HG03025 (cell line): ENCODE data around the gene ZNRD2.

Source experiments
- ATAC-seq: cut with Tn5 transposase; IDR thresholded peaks from one replicate; pipeline ENCODE4 v1.9.1; 2021; ENCODE audit warnings: mild to moderate bottlenecking, moderate library complexity; ENCODE audit not compliant: unreplicated experiment, low FRiP score

Gene ZNRD2

DNA sequence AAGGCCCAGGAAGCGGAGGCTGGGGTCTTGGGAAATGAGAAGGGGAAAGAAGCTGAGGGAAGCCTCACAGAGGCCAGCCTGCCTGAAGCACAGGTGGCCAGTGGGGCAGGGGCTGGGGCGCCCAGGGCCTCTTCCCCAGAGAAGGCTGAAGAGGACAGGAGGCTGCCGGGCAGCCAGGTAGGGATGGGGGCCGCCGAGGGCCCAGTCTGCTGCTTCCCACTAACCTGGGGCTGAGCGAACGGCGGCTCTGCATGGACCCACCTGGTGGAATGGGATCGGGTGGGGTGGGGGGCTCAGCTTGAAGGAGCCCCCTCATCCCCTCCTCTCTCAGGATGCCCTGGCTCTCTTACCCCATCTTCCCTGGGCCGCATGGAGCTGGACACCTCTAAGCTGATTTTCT, 13.3 kb downstream of the ZNRD2 start:
- ATAC-seq, result no peak

DNA sequence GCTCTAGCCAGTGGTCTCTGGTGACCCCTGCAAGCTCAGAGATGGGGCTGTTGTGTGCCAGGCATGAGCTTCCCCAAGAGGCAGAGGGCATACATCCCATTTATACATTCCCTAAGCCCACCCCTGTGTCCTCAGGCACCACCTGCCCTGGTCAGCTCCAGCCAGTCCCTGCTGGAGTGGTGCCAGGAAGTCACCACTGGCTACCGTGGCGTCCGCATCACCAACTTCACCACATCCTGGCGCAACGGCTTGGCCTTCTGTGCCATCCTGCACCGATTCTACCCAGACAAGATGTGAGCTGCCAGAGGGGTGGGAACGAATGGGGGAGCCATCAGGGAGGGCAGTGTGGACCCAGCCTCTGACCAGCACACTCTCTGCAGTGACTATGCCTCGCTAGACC, 13.8 kb downstream of the ZNRD2 start:
- no peak for ATAC-seq

DNA sequence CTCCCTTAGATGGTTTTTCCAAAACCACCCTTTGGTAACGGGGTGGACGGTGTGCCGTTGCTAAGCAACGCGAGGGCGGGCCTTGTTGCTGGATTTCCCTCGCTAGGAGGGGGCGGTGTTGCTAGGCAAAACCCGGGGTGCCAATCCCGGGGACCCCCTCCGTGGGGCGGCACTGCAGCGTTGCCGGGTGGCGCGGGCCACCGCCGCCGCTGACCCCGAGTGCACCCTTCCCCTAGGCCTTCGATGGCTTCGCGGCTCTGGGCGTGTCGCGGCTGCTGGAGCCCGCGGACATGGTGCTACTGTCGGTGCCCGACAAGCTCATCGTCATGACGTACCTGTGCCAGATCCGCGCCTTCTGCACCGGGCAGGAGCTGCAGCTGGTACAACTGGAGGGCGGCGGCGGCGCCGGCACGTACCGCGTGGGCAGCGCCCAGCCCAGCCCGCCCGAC, 14.5 kb downstream of the ZNRD2 start:
- no peak for ATAC-seq

DNA sequence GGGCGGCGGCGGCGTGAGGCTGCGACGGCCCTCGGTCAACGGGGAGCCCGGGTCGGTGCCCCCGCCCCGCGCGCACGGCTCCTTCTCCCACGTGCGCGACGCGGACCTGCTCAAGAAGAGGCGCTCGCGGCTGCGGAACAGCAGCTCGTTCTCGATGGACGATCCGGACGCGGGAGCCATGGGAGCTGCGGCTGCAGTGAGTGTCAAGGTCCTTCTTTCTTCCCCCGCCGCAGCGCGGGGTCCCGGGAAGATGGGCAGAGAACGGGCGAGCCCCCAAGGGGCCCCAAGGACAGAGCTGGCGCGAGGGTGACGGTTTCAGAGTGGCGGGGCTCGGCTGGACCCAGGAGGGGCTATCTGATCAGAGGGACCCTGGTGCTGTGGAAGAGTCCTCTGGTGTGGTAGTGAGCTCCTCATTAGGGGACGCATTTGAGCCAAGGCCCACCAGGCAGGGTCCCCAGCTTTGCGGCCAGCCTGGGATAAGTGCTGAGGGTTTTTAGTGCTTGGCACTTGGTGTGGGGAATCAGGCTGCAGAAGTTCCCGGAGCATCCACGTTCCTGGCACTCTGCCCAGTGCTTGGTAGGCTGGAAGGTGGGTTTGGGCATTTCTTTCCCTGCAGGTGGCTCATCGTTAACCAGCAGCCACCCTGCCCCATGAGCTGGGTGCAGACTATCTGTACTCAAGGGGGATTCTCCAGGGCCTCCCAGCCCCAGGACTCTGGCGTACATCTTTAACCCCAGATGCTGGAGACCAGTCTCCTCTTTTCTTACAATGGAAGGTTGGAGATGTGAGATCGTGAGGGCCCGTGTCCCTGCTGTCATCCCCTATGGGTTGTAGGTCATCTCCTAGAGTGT, 15.3 kb downstream of the ZNRD2 start:
- ATAC-seq, result no peak

DNA sequence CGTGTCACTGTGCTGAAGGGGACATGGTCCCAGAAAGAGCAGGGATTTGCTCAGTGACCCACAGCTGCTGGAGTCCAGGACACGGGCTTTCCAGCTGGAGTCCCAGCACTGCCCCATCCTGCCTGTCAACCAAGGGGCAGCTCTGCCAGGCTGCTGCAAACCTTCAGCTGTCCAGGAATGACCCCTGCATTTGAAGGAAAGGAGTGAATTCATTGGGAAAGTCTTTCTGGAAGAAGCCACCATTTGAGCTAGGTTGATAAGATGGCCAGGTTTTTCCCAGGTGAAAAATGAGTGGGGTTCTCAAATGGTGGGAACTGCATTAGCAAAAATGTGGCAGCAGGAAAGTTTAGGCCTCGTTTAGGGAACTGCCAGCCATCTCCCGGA, 16.0 kb downstream of the ZNRD2 start:
- no peak for ATAC-seq

DNA sequence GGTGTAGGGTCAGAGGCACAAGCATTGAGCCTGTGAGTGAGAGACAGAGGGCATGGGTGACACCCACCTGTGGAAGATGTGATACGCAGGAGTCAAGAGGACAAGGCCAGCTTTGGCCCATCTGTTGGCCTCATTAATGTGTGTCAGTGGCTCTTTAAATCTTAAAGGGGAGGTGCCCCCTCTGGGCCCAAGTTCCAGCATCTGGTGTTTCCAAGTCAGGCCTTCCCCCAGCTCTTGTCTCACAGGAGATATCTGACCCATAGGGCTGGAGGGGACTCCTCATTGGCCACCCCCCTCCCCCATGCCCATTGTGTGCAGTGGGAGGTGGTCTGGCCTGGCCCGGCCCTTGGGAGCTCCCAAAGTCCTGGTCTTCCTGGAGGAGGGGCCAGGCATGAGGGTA, 16.4 kb downstream of the ZNRD2 start:
- no peak for ATAC-seq

DNA sequence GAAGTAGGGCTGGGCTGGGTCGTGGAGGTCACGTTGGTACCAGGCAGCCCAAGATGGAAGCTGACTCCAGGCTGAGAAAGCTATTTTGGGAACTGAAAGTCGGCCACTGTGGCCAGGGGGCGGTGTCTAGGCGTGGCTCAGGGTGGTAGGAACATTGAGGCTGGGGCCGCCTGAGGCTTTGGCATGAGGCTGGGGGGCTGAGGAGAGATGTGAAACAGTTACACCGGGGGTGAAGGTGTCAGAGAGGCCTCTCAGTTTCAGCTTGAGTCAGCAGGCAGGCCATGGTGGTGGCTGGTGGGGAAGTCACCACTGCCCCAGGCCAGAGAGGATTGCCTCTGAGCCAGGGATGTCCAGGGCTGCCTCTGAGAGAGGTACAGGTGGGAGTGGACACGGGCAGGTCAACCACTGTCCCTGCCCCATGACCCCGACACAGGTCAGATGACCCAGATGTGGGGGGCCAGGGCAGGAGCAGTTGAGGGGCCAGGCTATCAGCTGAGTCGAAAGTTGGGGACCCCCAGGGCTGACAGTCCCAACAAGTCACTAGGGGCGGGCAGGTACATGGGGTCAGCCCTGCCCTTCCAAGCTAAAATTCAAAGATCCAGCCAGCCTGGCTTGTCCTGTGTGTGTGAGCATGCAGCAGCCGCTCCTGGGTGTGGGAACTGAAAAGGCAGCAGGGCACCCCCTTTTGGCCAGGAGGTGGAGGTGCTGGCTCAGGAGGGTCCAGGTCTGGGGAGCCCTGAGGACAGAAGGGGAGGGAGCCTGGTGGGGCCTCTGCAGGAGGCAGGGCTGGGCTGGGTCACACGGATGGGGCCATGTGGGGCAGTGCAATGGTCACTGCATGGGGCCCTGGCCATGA, 18.1 kb downstream of the ZNRD2 start:
- peak; percentile 67 for ATAC-seq

DNA sequence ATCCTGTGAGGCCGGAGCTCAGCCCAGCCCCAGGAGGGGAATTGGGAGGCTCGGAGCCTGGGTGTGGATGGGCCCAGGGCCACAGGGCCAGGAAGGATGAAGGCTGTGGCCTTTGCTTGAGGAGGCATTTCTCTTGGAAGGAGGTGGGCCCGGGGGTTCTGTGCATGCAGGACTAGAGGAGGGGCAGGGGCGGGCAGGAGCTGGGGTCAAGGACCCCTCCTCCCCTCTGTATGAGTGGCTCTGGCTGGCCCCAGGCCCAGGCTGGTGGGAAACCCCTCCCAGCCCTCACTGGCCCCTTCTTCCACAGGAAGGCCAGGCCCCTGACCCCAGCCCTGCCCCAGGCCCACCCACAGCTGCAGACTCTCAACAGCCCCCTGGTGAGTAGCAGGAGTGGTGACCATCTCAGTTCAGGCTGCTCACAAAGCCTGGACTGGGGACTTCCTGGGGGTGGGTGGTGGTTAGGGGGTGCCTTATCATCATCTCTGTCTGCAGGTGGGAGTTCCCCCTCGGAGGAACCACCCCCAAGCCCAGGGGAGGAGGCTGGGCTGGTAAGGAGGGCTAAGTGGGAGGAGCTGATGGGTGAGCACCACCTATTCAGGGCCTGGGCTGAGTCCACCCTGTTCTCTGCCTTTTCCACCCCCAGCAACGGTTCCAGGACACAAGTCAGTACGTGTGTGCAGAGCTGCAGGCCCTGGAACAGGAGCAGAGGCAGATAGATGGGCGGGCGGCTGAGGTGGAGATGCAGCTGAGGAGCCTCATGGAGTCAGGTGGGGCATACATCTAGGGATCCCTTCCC, 19.4 kb downstream of the ZNRD2 start:
- ATAC-seq, result no peak

DNA sequence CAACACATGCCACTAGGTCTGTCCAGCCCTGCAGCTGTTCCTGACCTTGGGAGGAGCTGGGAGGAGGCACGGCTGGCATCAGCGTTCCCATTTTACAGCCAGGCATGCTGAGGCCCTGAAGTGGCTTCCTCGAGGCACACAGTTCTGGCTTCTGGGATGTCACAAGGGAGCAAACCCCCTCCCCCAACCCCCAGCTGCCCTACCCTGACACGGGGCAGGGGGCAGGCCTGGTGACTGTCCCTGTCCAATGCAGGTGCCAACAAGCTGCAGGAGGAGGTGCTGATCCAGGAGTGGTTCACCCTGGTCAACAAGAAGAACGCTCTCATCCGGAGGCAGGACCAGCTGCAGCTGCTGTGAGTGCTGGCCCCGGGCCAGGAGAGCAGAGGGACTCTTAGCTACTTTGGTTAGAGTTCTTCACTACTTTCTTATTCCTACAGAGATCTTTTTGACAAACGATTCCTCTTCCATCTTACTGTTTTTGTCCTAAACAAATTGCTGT, 20.0 kb downstream of the ZNRD2 start:
- ATAC-seq, result no peak

DNA sequence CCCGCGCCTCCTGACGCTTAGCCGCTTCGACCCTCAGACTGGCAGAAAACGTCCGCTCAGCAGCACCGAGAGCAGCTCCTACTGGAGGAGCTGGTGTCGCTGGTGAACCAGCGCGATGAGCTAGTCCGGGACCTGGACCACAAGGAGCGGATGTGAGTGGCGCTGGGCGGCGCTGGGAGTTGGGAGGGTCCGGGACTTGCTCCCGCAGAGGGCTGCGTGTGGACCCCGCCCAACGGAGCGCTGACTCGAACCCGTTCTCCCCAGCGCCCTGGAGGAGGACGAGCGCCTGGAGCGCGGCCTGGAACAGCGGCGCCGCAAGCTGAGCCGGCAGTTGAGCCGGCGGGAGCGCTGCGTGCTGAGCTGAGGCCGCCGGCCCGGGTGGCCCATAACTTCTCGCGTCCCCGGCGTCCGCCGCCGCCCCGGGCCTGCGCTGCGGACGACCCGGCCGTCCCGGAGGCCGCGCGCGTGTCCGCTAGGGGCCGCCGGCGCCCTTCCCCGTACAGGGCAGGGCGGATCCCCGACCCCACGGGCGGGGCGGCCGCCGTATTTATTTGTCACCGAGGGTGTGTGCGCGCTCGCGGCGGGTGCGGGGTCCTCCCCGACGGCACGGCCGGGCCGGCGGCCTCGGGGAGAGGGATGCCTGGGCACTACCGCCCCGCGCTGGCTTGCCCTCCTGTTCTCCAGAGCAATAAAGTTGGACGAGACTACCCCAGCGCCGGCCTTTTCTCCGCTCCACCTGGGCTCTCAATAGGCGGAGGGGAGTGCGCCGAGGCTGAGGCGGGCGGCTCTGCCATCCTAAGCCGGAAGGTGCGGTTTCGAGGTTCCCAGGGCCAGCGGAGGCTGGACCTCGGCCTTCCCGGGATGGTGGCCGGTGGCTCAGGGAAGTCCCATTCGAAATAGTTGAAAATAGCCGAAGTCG, 21.9 kb downstream of the ZNRD2 start:
- no peak for ATAC-seq

DNA sequence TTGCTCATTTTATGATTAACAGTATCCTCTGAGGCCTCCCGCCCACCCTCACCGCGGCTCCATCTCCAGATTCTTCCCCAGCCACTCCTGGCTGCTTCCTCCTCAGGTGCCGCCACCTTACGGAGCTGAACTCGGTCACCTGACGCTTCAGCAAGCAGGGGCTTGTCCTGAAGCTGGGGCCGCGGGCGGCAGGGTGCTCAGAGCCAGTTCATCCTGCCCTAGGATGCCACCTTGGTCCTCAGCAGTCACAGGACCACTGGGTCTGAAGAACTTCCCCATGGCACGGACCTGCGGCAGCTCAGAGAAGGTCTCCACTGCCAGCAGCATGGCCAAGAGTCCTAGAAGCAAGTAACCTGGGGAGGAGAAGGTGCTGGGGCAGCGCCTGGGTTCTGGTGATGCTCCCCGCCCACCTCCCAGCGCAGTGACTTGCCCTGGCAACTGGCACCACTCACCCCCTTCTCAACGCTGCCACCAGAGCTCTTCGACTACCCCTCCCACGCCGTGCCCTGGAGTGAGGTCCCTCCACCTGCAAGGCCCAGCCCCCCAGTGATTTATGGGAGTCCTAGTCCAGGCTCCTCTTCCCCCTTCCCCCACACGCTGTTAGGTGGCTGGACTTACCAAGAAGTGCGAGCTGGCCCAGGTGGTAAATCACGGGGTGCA, 22.7 kb downstream of the ZNRD2 start:
- ATAC-seq, result no peak

DNA sequence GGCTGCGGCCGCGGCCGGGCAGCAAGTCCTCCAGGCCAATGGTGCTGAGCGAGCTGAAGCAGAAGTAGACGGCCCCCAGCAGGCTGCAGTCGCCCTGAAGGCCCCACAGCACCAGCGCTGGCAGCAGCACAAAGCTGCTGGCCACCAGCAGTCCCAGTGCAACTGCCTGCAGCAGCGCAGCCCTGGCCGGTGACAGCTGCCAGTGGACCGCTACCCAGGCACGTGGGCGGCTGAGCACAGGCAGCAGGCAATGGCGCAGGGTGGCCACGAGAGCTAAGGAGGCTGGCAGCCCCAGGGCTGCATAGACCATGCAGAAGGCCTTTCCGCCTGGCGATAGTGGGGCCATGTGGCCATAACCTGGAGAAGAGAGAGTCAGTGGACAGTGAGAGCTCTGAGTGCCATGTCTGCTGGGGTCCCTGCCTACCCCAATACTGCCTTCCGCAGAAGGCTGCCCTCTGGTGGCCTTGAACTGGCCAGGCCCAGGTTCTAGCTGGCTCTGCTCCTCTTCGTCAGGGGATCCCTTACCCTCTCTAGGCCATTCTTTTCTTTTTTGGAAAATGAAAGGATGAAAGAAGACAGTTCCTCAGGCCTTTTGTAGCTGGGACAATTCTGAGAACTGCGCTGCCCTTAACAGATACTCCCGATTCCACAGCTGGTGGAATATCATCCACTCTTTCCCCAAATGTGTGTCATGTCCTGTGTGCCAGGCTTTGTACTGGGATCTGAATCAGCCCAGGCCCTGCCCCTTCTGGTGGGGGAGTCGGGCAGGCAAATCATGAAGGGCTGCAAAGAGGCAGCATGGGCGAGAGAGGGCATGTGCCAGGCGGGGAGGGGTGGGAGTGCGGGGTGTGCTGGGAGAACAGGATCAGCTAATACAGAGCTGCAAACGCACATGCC, 23.5 kb downstream of the ZNRD2 start:
- no peak for ATAC-seq

DNA sequence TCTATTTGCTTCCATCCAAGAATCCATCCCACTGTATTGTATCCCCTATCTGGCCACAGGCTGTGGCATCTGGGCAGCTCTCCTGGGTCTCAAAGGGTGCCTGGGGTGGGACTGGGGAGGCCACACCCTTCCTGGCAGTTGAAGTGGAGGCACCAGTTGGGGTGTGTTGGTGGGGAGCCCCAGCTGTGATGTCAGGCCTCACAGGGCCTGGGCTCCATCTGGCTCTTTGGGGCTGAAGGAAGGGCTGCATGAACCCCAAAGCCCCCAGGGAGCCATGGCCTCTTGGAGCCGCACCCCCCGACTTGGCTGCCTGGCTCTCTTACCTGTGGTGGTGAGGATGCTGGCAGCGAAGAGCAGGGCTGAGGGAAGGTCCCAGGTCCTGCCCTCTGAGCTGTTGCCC, 24.9 kb downstream of the ZNRD2 start:
- no peak for ATAC-seq

DNA sequence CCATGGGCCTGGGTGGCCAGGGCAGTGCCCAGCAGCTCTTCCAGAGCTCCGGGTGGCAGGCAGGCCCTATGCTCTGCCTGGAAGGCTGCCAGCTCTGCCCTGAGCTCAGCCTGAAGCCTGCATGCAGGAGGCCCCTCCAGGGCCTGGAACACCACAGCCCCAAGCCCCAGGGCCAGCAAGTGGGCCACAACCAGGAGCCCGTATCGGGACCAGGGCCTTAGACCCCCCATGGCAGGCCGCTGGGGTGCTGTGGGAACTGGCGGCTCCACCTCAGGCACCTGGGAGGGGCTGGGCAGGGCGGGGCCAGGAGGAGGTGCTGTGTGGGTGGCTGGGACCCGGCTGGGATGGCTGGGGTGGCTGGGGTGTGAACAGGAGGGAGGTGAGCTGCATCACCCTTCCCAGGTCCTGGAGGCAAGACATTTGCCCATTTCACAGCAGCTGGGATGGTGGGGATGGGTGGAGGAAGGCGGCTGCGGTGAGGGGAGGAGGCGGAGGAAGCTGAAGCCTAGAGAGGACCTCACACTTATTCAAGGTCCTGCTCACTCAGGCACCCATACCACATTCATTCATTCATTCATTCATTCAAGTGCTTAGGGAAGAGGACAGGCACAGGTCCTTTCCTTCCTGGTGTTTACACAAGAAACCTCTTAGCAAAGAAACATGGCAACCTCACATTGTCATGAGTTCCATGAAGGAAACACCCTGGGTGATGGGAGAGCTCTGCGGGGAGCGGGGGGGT, 25.4 kb downstream of the ZNRD2 start, which contains the start of gene KCNK7:
Gene KCNK7, minus strand, starts transcription at position 258 of the 739 bp plus-strand sequence. Its CDS starts 28 bp downstream, at position 230.
- no peak for ATAC-seq

DNA sequence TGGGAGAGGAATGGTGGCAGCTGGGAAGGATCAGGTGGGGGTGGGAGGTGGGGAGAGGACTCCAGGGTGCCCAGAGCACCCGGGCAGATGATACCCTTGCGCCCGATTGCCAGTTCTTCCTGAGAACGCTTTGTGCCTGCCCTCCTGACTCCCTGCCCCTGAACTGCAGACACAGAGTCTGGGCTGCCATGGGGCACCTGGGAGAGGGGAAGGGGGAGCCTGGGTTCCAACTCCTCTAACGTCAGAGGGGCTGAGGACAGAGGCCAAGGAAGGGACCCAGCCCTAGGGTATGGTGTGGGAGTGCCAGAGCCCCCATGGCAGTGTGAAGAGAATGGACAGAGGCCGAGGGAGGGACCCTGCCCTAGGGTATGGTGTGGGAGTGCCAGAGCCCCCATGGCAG, 26.2 kb downstream of the ZNRD2 start:
- no peak for ATAC-seq

DNA sequence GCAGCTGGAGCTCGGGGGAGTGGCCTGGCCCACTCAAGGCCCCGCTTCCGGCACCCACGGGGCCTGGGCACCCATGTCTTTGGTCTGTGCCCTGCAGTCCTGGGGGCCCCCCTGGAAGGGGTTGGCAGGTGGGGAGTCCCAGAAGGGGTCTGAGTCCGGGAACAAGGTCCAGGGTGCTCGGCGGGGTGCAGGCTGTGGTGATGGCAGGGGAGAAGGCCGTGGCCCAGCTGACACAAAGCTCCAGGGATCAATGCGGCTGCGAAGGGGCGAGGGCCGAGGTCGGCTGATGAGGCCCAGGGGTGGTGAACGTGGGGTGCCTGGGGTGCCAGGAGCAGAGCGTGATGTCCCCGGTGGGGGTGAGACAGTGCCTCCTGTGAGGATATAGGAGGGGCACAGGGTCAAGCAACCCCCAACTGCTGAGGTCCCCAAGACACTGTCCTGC, 28.0 kb downstream of the ZNRD2 start:
- ATAC-seq, result no peak

DNA sequence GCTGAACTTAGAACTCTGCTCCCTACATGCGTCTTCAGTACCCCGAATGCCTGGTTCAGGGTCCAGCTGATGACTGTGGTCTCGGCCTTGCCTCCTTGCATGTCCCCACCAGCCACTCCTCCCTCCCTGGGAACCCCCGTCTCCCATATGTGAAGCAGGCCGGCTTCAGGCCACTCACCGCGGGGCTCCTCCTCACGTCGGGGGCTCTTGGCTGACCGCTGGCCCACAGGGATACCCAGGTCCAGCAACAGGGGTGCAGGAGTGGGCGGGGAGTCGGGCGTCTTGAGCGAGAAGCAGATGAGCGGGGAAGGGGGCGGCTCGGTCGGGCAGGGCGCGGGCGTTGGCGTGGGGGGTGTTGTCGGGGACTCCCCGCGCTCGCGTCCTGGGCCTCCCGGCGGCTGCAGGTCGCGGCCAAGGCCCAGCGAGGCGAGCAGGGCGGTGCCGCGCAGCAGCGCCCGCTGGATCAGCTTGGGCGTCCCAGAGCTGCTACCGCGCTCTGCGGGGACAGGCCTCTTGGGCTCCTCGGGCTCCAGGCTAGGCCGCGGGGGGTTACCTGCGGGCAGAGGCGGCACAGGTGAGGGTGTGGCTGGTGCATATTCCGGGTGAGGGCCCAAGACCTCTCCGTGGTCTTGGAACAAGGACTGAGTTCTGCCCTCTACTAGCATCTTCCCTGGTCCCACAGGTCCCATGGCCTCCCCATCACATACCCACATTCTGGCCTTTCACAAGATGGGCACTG, 29.1 kb downstream of the ZNRD2 start:
- ATAC-seq, result no peak
